ENCODE data around the gene GPR137. TPM values are rescaled to one million over a fixed set of nuclear protein-coding genes. Genes with fewer than 3 reads are reported as not detected.

The GPR137 gene
- total and polyA plus RNA-seq, 10 of the 15 experiments (the other 5 are each of a cell fraction or from before 2014, with no cell fraction given), result 0.37 to 29.2 (median 13.8) TPM

- no peak for TF ChIP-seq CEBPZ (IDR thresholded peaks at IDR 0.05; ENCODE audit: low read depth, low read length)
- TF ChIP-seq ETV6 (conservative IDR thresholded peaks at IDR 0.05 in 1 of 2, IDR thresholded peaks at IDR 0.05 in 1 of 2; ENCODE audit: borderline replicate concordance in 1 of 2, low read depth in 1 of 2), result peak in 1 of 2 experiments; percentile 79; a peak in 1 of 4 replicates
- TF ChIP-seq NFYA (IDR thresholded peaks at IDR 0.05; ENCODE audit: borderline replicate concordance, low read depth, low read length), result no peak
- TF ChIP-seq RAD21 (IDR thresholded peaks at IDR 0.05; ENCODE audit: insufficient read depth, low read depth, low read length), result no peak
- peak; percentile 69; the same call in 1 of the 3 replicates for TF ChIP-seq POU2F2 (IDR thresholded peaks at IDR 0.05; ENCODE audit: borderline replicate concordance, low read depth, low read length)
- no peak for TF ChIP-seq RBBP5 (conservative IDR thresholded peaks at IDR 0.05)
- TF ChIP-seq POLR2A (IDR thresholded peaks at IDR 0.05; ENCODE audit: low read depth, low read length), result peak; percentile 94
- no peak for TF ChIP-seq CBX5 (IDR thresholded peaks at IDR 0.05; ENCODE audit: low read depth)
- TF ChIP-seq BRCA1 (IDR thresholded peaks at IDR 0.05; ENCODE audit: low read depth, low read length), result no peak
- TF ChIP-seq ZNF24 (IDR thresholded peaks at IDR 0.05), result no peak
- TF ChIP-seq E4F1 (IDR thresholded peaks at IDR 0.05; ENCODE audit: borderline replicate concordance, partially characterized antibody), result no peak
- TF ChIP-seq, protein P1, sequence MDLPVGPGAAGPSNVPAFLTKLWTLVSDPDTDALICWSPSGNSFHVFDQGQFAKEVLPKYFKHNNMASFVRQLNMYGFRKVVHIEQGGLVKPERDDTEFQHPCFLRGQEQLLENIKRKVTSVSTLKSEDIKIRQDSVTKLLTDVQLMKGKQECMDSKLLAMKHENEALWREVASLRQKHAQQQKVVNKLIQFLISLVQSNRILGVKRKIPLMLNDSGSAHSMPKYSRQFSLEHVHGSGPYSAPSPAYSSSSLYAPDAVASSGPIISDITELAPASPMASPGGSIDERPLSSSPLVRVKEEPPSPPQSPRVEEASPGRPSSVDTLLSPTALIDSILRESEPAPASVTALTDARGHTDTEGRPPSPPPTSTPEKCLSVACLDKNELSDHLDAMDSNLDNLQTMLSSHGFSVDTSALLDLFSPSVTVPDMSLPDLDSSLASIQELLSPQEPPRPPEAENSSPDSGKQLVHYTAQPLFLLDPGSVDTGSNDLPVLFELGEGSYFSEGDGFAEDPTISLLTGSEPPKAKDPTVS (IDR thresholded peaks at IDR 0.05; ENCODE audit: low read depth, low read length), result 0 out of 2 replicates have a peak, but pooled peaks have one; percentile 9
- no peak for TF ChIP-seq MYB (IDR thresholded peaks at IDR 0.05; ENCODE audit: borderline replicate concordance, low read depth, low read length)
- no peak; the same call in 1 of the 2 replicates for TF ChIP-seq CHD2 (IDR thresholded peaks at IDR 0.05; ENCODE audit: borderline replicate concordance, low read depth, low read length)
- peak; percentile 89 for TF ChIP-seq RELA (IDR thresholded peaks at IDR 0.05; ENCODE audit: borderline replicate concordance, partially characterized antibody)
- peak; percentile 59; the same call in 1 of the 2 replicates for TF ChIP-seq RELB (IDR thresholded peaks at IDR 0.05; ENCODE audit: low read depth)
- TF ChIP-seq DPF2 (IDR thresholded peaks at IDR 0.05), result peak; percentile 39; the same call in 1 of the 2 replicates
- TF ChIP-seq STAT3 (IDR thresholded peaks at IDR 0.05; ENCODE audit: low read depth, low read length), result no peak
- TF ChIP-seq BMI1 (IDR thresholded peaks at IDR 0.05; ENCODE audit: borderline replicate concordance), result no peak
- no peak for TF ChIP-seq RFX5 (IDR thresholded peaks at IDR 0.05; ENCODE audit: low read depth, low read length)
- TF ChIP-seq TCF12 (IDR thresholded peaks at IDR 0.05; ENCODE audit: low read depth, low read length), result peak; percentile 34; the same call in 1 of the 2 replicates
Observed at GRCh38 chr11:64240435-64241240, 45.0 kb upstream of the GPR137 start, which contains the start of gene FKBP2 (continued).
